Tibial artery (tissue), 4 donors: ENCODE measurements around the gene DPYSL5.
"Not testable (repeated sequence)": the region's sequence is repeated elsewhere in the genome, so short reads cannot be mapped to it uniquely, and the experiment has no call there.

ENCODE experiments used
- DNase-seq, 2 donors: peaks; one replicate each; pipeline ENCODE4 v3.0.0-alpha.2; 2019
- H3K27ac ChIP-seq, 2 donors: fragments of 200-600 bp; sonication (generic) in 1 of 2; 1 replicate in 1 of 2; 2 replicates in 1 of 2; pipeline ENCODE4 v1.5.1; 2018 to 2019; ENCODE audit warnings: mild to moderate bottlenecking in 1 of 2
- H3K27me3 ChIP-seq, 2 donors: fragments of 200-600 bp; sonication (generic) in 1 of 2; one replicate each; pipeline versions ENCODE4 v1.5.1 to v1.6.0; 2016 to 2019
- H3K36me3 ChIP-seq, 3 donors: fragments of 200-600 bp; sonication (generic) in 2 of 3; one replicate each; pipeline ENCODE4 v1.5.1; 2016 to 2019; ENCODE audit warnings: mild to moderate bottlenecking in 2 of 3
- H3K4me1 ChIP-seq, 4 donors: fragments of 200-600 bp; sonication (generic) in 2 of 4; 1 replicate in 3 of 4; 2 replicates in 1 of 4; pipeline ENCODE4 v1.5.1; 2016 to 2019
- H3K4me3 ChIP-seq, 2 donors: fragments of 200-600 bp; sonication (generic) in 1 of 2; 1 replicate in 1 of 2; 2 replicates in 1 of 2; pipeline ENCODE4 v1.5.1; 2018 to 2019; ENCODE audit warnings: mild to moderate bottlenecking in 2 of 2
- H3K9me3 ChIP-seq, 3 donors: fragments of 200-600 bp; sonication (generic) in 1 of 3; one replicate each; pipeline ENCODE4 v1.5.1; 2016 to 2019
- intact Hi-C: fragments of 100-400 bp; cut with DNase I; formaldehyde crosslinking; loops from one replicate; pipeline ENCODE4 v1.15.0; 2023; ENCODE audit warnings: low total_unique reads
- TF ChIP-seq, protein P1 (sequence below), 2 experiments: fragments of 200-600 bp in 1 of 2; fragments of 450-650 bp in 1 of 2; IDR thresholded peaks; one replicate each; pipeline ENCODE4 v1.5.1; 2017 to 2019; ENCODE audit warnings: antibody characterized with exemption in 2 of 2, mild to moderate bottlenecking in 1 of 2, moderate library complexity in 1 of 2

The DPYSL5 gene

DNA sequence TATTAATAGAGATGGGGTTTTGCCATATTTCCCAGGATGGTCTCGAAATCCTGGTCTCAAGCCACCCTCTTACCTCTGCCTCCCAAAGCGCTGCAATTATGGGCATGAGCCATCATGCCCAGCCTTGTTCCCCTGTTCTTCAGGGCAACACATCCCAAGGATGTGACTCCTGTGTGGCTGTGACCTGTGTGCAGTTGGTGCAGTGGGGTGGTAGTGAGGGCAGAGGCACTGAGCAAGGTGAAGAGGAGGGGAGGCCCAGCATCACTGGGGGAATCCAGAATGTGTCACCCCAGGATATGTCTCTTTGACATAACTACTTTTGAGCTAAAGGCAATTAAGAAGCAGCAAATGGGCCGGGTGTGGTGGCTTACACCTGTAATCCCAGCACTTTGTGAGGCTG is 38.7 kb upstream of the DPYSL5 start:
- H3K27ac ChIP-seq = no peak overlapping the region
- no peaks in the 10 kb centered on the region for H3K36me3 ChIP-seq
- H3K4me1 ChIP-seq = no peaks in the 10 kb centered on the region
- no peak for DNase-seq
- intact Hi-C loops = no loop called here
- TF ChIP-seq, protein P1, sequence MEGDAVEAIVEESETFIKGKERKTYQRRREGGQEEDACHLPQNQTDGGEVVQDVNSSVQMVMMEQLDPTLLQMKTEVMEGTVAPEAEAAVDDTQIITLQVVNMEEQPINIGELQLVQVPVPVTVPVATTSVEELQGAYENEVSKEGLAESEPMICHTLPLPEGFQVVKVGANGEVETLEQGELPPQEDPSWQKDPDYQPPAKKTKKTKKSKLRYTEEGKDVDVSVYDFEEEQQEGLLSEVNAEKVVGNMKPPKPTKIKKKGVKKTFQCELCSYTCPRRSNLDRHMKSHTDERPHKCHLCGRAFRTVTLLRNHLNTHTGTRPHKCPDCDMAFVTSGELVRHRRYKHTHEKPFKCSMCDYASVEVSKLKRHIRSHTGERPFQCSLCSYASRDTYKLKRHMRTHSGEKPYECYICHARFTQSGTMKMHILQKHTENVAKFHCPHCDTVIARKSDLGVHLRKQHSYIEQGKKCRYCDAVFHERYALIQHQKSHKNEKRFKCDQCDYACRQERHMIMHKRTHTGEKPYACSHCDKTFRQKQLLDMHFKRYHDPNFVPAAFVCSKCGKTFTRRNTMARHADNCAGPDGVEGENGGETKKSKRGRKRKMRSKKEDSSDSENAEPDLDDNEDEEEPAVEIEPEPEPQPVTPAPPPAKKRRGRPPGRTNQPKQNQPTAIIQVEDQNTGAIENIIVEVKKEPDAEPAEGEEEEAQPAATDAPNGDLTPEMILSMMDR (IDR thresholded peaks at IDR 0.05) = no peak
- peaks cover 0 to 16% of the 10 kb centered on the region in 2 donors for H3K27me3 ChIP-seq
- H3K9me3 ChIP-seq = no peaks in the 10 kb centered on the region
- H3K4me3 ChIP-seq = no peak overlapping the region

DNA sequence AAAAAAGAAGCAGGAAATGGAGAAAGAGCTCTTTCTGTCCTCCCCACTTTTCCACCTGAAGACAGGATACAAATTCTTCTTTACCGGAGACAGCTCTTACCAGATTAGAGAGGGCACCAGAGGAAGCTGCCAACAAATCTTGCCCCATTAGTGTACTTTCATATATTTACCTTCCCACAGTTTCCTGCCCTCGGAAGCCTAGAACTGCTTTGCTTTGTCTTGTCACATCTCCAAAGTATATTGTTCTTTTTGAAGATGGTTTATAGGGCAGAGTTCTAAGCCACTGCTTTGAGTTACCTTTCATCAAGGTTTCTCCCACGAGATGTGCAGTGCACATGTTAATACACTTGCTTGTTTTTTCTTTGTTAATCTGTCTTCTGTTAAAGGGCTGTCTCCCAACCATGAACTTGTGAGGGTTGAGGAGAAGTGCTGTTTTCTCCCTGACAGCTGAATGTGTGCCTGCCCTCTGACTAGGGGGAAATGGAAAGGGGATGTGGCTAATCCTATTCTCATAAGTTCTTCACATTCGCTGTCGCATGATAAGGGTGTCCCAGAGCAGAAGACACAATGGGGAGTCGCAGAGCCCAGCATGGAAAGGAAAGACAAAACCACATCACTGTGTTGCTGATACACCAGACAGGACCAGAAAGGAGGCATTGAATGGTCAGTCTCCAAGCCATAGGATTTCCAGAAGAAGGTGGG is 37.9 kb upstream of the DPYSL5 start:
- Histone ChIP-seq H3K27me3 (peaks cover 0 to 21% of the 10 kb centered on the region in 2 donors), H3K4me1 (no peaks in the 10 kb centered on the region), H3K4me3 (no peak overlapping the region), H3K36me3 (no peaks in the 10 kb centered on the region), H3K9me3 (no peaks in the 10 kb centered on the region), H3K27ac (no peak overlapping the region)
- TF ChIP-seq, protein P1 (IDR thresholded peaks at IDR 0.05) = no peak
- intact Hi-C loops = no loop called here
- DNase-seq = no peak

DNA sequence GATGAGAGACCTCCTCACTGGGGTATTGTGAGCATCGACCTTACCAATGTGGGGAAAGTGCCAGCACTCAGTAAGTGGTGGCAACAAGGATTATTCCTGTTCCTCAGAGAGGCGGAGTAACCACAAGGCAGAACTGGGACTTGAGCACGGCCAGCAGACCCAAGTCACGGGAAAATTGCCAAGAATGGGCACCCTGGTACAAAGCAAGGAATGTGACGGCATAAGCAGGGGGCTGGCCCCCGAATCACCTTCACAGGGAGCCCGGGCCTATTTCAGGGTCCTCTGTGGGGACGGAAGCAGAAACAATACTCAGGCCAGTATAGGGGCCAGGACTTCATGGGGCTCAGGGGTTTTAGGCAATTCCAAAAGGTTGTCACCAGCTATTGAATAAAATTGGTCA is 36.7 kb upstream of the DPYSL5 start:
- no peak overlapping the region for H3K27ac ChIP-seq
- no peaks in the 10 kb centered on the region for H3K36me3 ChIP-seq
- TF ChIP-seq, protein P1 (IDR thresholded peaks at IDR 0.05) = no peak

DNA sequence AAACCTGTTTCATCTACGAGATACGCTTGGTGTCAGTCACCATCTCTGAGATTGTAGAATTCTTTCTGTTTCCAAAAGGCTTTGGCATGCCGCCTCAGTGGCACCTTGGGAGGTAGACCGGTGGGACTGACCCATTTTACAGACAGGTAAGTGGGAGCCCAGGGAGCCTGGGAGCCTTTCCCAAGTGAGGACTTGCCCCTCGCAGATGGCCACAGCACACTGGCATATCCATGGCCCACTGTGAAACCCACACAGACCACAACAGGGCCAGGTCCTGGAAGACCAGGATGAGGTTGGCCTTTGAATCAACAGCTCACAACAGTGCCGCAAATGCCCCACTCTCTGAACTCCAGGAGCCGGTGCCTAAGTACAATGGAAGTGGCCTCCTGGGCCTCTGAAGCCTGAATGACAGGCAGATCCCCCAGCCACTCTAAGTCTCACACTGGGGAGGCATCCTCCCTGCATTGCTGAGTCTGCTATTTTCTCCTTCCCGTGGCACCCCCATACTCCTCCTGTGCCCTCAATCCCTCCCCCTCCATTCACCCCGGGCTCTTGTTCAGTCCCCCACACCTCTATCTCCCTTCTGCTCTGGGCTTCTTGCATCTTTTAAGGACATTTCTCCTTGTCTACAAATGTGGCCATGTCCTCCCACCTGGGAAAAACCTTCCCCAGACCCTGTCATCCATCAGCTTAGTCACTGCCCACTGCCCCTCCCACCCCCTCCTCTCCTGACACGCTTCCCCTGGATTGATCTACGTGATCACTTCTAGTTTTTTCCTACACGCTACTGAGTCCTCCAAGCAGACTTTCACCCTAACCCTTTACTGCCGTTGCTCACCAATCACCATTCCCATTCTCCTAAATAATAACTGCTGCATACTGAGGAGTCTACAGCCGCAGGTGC is 35.9 kb upstream of the DPYSL5 start:
- TF ChIP-seq, protein P1 (IDR thresholded peaks at IDR 0.05) = no peak
- H3K4me1 ChIP-seq = no peaks in the 10 kb centered on the region
- H3K9me3 ChIP-seq = no peaks in the 10 kb centered on the region
- H3K4me3 ChIP-seq = no peak overlapping the region
- no peak overlapping the region for H3K27ac ChIP-seq
- H3K27me3 ChIP-seq = peaks cover 0 to 31% of the 10 kb centered on the region in 2 donors
- H3K36me3 ChIP-seq = no peaks in the 10 kb centered on the region
- intact Hi-C loops = no loop called here
- no peak for DNase-seq

More for the DNA sequence above, 36.7 kb upstream of the DPYSL5 start:
- Histone ChIP-seq H3K9me3 (no peaks in the 10 kb centered on the region), H3K4me1 (no peaks in the 10 kb centered on the region), H3K4me3 (no peak overlapping the region), H3K27me3 (peaks cover 0 to 24% of the 10 kb centered on the region in 2 donors)
- intact Hi-C loops = no loop called here
- DNase-seq = no peak

DNA sequence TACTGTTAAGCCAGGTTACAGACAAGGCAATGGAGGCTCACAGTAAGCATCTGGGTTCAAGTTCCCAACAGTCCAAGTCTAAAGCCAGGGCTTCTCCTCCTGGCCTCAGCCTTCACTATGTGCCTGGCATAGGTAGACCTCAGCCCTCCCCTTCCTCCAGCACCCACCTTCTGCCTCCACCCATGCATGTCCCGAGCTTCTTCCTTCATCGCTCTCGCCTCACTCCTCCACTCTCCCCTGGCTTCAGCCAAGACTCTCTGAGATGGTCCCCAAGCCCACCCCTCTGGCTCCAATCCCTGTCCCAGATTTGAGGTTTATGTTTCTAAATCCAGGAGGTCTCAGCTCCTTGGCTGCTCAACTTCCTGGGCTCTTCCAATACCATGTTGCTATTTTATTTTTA is 35.2 kb upstream of the DPYSL5 start:
- Histone ChIP-seq H3K36me3 (no peaks in the 10 kb centered on the region), H3K4me1 (no peaks in the 10 kb centered on the region), H3K27ac (no peak overlapping the region), H3K4me3 (no peak overlapping the region), H3K9me3 (no peaks in the 10 kb centered on the region), H3K27me3 (peaks cover 0 to 31% of the 10 kb centered on the region in 2 donors)
- DNase-seq = no peak
- intact Hi-C loops = no loop called here
- TF ChIP-seq, protein P1 (IDR thresholded peaks at IDR 0.05) = no peak

DNA sequence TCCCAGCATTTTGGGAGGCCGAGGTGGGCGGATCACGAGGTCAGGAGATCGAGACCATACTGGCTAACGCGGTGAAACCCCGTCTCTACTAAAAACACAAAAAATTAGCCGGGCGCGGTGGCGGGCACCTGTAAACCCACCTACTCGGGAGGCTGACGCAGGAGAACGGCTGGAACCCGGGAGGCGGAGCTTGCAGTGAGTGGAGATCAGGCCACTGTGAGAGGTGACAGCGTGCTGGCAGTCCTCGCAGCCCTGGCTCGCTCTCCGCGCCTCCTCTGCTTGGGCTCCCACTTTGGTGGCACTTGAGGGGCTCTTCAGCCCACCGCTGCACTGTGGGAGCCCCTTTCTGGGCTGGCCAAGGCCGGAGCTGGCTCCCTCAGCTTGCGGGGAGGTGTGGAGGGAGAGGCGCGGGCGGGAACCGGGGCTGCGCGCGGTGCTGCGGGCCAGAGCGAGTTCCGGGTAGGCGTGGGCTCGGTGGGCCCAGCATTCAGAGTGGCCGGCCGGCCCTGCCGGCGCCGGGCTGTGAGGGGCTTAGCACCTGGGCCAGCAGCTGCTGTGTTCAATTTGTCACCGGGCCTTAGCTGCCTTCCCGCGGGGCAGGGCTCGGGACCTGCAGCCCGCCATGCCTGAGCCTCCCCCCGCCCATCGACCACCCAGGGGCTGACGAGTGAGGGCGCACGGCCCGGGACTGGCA is 33.7 kb upstream of the DPYSL5 start:
- intact Hi-C loops, H3K4me1 ChIP-seq, DNase-seq, H3K27ac ChIP-seq, H3K36me3 ChIP-seq, H3K4me3 ChIP-seq, H3K9me3 ChIP-seq: not testable (repeated sequence)
- H3K27me3 ChIP-seq = peaks cover 0 to 36% of the 10 kb centered on the region in 2 donors
